Epidermal melanocyte (primary cell): Measurements from ENCODE around the gene CHD9NB.
A peak's percentile ranks its signal among the peaks of the same experiment; 100 is the strongest.

ENCODE experiments used
- DNase-seq: peaks from one replicate; pipeline ENCODE4 v3.0.0; 2011; ENCODE audit warnings: low spot score; ENCODE audit not compliant: insufficient read length

CHD9NB gene

DNA sequence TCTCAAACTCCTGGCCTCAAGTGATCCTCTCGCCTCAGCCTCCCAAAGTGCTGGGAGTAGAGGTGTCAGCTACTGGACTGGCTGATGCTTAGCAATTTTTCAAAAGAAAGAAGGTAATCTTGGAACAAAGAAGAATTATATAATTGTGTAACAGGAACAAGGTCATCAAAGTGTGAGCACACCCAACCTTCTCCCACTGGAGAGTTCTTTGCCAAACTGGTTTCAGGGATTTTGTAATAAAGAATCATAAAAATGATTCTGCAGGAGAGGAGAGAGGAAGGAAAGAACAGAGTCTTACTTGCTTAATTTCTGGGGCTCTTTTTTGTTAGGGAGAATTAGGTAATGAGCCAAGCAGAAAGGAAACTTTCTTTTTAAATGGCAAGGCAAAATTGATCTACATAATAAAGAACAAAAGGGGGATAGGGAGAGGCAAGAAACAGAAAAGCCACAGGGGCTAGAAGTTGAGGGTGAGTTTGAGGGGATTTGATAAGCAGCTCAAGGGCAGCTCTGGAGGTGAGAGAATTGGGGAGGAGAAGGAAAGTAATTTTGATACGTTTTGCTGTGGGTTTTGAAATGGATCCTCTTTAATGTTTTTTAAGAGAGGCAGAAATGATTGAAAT is 21.3 kb downstream of the CHD9NB start:
- DNase-seq, result no peak

GRCh38 chr16:53029971-53030370 is 22.7 kb downstream of the CHD9NB start:
- no peak for DNase-seq

DNA sequence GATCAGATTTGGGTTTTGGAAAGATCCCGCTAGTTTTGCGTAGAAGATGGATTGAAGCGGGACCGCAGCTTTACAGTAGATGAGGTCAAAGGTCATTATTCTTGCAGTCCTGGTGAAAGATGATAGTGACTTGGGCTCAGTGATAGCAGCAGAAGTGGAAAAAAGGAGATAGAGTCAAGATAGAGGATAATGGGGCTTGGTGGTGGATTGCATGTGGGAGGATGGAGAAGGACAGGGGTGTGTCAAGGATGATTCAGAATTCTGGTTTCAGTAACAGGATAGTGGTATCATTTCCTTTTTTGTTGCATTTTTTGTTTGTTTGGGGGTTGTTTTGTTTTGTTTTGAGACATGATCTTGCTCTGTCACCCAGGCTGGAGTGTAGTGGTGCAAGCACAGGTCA is 28.7 kb downstream of the CHD9NB start:
- no peak for DNase-seq

GRCh38 chr16:53022374-53022773 is 30.3 kb downstream of the CHD9NB start:
- peak; percentile 73 for DNase-seq

DNA sequence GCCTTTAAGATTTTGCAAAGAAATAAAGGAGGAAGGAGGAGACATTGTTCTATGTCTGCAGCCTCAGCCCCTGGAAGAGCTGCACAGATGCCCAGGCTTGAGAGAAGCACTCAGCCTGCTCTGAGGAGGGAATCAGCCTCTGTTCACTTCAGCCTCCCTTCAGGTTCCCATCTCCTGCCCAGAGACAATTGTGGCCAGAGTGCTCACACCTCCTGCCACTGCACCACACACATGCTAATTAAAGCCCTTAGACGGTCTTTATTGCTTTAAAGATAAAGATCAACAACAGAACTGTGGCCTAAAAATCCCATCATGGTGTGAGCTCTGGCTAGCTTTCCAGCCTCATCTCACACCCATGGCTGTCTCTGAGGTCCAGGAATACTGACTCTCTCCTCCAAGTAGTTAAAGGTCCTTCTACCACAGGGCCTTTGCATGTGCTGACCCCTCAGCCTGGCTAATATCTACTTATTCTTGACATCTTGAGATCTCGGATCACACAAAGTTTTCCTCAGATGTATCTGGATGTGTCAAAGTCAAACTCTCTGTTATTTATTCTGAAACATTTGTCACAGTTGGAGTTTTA is 33.8 kb downstream of the CHD9NB start:
- DNase-seq, result no peak

- no peak for DNase-seq
Observed at GRCh38 chr16:53014287-53014686, 38.4 kb downstream of the CHD9NB start.

DNA sequence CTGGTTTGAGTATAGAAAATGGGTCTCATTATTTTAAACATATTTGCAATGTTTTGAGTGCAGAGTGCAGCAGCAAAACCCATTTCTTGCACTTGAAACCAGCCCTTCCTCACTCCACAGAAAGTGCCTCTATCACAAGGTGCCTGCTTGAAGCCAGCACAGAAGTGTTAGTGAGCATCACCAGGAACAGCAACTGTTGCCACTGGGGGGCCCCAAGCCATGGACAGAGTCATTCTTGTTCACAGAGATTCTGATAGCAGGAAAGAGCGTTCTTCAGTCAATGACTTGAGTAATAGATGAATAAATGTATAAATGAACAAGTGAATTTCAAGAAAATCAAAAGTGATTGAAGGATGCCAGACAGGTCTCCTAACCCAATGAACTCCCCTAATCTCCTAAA is 45.6 kb downstream of the CHD9NB start:
- no peak for DNase-seq

- DNase-seq, result no peak
Observed at GRCh38 chr16:52997922-52998321, 54.8 kb downstream of the CHD9NB start.

GRCh38 chr16:52994942-52995341 is 57.8 kb downstream of the CHD9NB start:
- no peak for DNase-seq

DNA sequence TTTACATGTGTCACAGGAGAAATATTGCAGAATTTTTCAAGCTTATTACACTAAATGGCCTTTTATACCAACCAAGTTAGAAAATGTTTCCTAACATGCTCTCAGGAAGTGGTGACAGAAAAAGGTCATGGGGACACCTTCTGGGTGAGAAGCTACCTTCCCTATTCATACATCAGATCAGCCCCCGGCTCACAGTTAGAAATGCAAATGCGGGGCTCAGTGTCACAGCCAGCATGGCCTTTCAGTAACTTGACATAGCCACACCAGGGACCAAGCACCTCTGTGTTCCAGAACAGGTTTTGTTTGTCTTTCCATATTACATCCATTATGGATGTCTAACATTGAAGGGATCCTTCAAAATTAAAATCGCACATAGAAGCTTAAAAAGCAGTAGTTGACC is 59.5 kb downstream of the CHD9NB start:
- DNase-seq, result no peak

DNA sequence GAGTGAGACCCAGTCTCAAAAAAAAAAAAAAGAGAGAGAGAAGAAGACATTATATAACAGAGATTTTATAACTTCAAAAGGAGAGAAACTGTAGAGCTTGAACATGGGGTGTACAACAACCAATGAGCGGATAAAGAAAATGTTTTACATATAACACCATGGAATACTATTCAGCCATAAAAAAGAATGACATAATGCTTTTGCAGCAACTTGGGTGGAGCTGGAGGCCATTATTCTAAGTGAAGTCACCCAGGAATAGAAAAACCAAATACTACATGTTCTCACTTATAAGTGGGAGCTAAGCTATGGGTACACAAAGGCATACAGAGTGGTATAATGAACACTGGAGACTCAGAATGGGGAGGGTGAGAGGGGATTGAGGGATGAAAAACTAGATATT is 61.1 kb downstream of the CHD9NB start:
- no peak for DNase-seq
